IMR-90 (cell line): Measurements from ENCODE around the gene CTDSP1. TPM values are rescaled to one million over a fixed set of nuclear protein-coding genes. Genes with fewer than 3 reads are reported as not detected.

ENCODE experiments used
- ATAC-seq: fragments of 200-7000 bp; cut with Tn5 transposase; 2 replicates; pipeline ENCODE4 v1.9.1; 2020; ENCODE audit warnings: low read depth, mild to moderate bottlenecking, moderate library complexity
- BruUV-seq: library from RNA; stranded (reverse); fragments of 400-500 nt; replicated peaks from 2 replicates; lab custom pipeline; 2021; lab: Mats Ljungman, UMichigan
- CTCF ChIA-PET: fragments of 300-600 bp; formaldehyde crosslinking; extraction: SDS; loops from one replicate; lab custom pipeline; 2021; ENCODE audit warnings: antibody characterized with exemption; lab: Yijun Ruan, JAX
- POLR2A ChIA-PET: fragments of 300-600 bp; sonication (Branson Sonifier 250); formaldehyde crosslinking; loops from one replicate; lab custom pipeline; 2022; ENCODE audit warnings: antibody characterized with exemption; ENCODE audit not compliant: unreplicated experiment; lab: Charles Lee
- DNase-seq: peaks from one replicate; pipeline ENCODE4 v3.0.0; 2013
- H2AFZ ChIP-seq: replicated peaks from 2 replicates; pipeline ENCODE3; 2013; ENCODE audit warnings: low read length, mild to moderate bottlenecking; ENCODE audit not compliant: poor library complexity
- H2AK5ac ChIP-seq: 2 replicates; pipeline ENCODE4 v1.6.1; 2013; ENCODE audit warnings: low read depth, low read length, inconsistent platforms
- H2AK9ac ChIP-seq: replicated peaks from 2 replicates; pipeline ENCODE3; 2013; ENCODE audit warnings: mild to moderate bottlenecking, low read depth, low read length, moderate library complexity; ENCODE audit not compliant: poor library complexity
- H2BK120ac ChIP-seq: 2 replicates; pipeline ENCODE4 v1.6.1; 2013; ENCODE audit warnings: low read depth, low read length, inconsistent platforms
- H2BK15ac ChIP-seq: 3 replicates; pipeline ENCODE4 v1.6.1; 2013; ENCODE audit warnings: low read depth, low read length, inconsistent platforms
- H2BK20ac ChIP-seq: 2 replicates; pipeline ENCODE4 v1.6.1; 2013; ENCODE audit warnings: low read depth, mild to moderate bottlenecking, inconsistent platforms, low read length, moderate library complexity
- H2BK5ac ChIP-seq: 2 replicates; pipeline ENCODE4 v1.6.1; 2013; ENCODE audit warnings: mild to moderate bottlenecking, low read depth, low read length, inconsistent platforms; ENCODE audit not compliant: poor library complexity, severe bottlenecking
- H3K14ac ChIP-seq: replicated peaks from 2 replicates; pipeline ENCODE4 v1.6.1; 2013; ENCODE audit warnings: low read depth, low read length, inconsistent platforms
- H3K18ac ChIP-seq: 2 replicates; pipeline ENCODE4 v1.6.1; 2013; ENCODE audit warnings: low read depth, low read length, control low read depth
- H3K23ac ChIP-seq: 2 replicates; pipeline ENCODE4 v1.6.1; 2013; ENCODE audit warnings: low read depth, low read length, inconsistent platforms
- H3K27ac ChIP-seq: 2 replicates; pipeline ENCODE4 v1.5.1; 2013; ENCODE audit warnings: mild to moderate bottlenecking, control low read depth, low read length; ENCODE audit not compliant: insufficient read depth
- H3K27me3 ChIP-seq: 2 replicates; pipeline ENCODE4 v1.6.1; 2013; ENCODE audit warnings: low read length; ENCODE audit not compliant: control insufficient read depth, insufficient read depth
- H3K36me3 ChIP-seq: 2 replicates; pipeline ENCODE4 v1.6.1; 2013; ENCODE audit warnings: low read length, mixed read lengths; ENCODE audit not compliant: control insufficient read depth, insufficient read depth
- H3K4ac ChIP-seq: 2 replicates; pipeline ENCODE4 v1.6.1; 2013; ENCODE audit warnings: low read depth, low read length, inconsistent platforms
- H3K4me1 ChIP-seq: 2 replicates; pipeline ENCODE4 v1.6.1; 2013; ENCODE audit warnings: low read length, mixed read lengths; ENCODE audit not compliant: control insufficient read depth, insufficient read depth
- H3K4me2 ChIP-seq: 2 replicates; pipeline ENCODE4 v1.6.1; 2013; ENCODE audit warnings: low read depth, mild to moderate bottlenecking, control low read depth, low read length, moderate library complexity
- H3K4me3 ChIP-seq: 2 replicates; pipeline ENCODE4 v1.5.1; 2013; ENCODE audit warnings: low read depth, mild to moderate bottlenecking, control low read depth, low read length, moderate library complexity; ENCODE audit not compliant: insufficient read depth
- H3K56ac ChIP-seq: 2 replicates; pipeline ENCODE4 v1.6.1; 2013; ENCODE audit warnings: low read length, inconsistent platforms; ENCODE audit not compliant: insufficient read depth; ENCODE audit errors: extremely low read depth
- H3K79me1 ChIP-seq, 2 experiments: 2 replicates each; pipeline ENCODE4 v1.6.1; 2013; ENCODE audit warnings: low read length in 2 of 2, inconsistent platforms in 1 of 2, low read depth in 1 of 2
- H3K9ac ChIP-seq: 2 replicates; pipeline ENCODE4 v1.6.1; 2013; ENCODE audit warnings: low read depth, low read length, control low read depth
- H3K9me1 ChIP-seq: 2 replicates; pipeline ENCODE4 v1.6.1; 2013; ENCODE audit warnings: low read length, inconsistent platforms; ENCODE audit not compliant: insufficient read depth
- H3K9me3 ChIP-seq: 2 replicates; pipeline ENCODE4 v1.6.1; 2013; ENCODE audit warnings: low read length; ENCODE audit not compliant: control insufficient read depth, insufficient read depth
- H4K20me1 ChIP-seq: 2 replicates; pipeline ENCODE4 v1.6.1; 2013; ENCODE audit warnings: low read length, inconsistent platforms; ENCODE audit not compliant: insufficient read depth
- H4K5ac ChIP-seq: 2 replicates; pipeline ENCODE4 v1.6.1; 2013; ENCODE audit warnings: mild to moderate bottlenecking, low read depth, low read length, control low read depth
- H4K8ac ChIP-seq, 2 experiments: 2 replicates each; pipeline ENCODE4 v1.6.1; 2013; ENCODE audit warnings: low read depth in 2 of 2, low read length in 2 of 2, control low read depth in 1 of 2, inconsistent platforms in 1 of 2
- H4K91ac ChIP-seq: 2 replicates; pipeline ENCODE4 v1.6.1; 2013; ENCODE audit warnings: low read depth, low read length, inconsistent platforms; ENCODE audit not compliant: insufficient read depth
- CEBPB ChIP-seq: IDR thresholded peaks from 2 replicates; pipeline ENCODE4 v1.6.1; 2012; ENCODE audit warnings: low read depth, low read length, improper control_type of control experiment
- CHD1 ChIP-seq: IDR thresholded peaks from 2 replicates; pipeline ENCODE4 v1.6.1; 2012; ENCODE audit warnings: low read depth, low read length, improper control_type of control experiment
- CTCF ChIP-seq: conservative IDR thresholded peaks from 2 replicates; pipeline ENCODE4 v1.5.1; 2012; ENCODE audit warnings: mild to moderate bottlenecking, low read depth, low read length, improper control_type of control experiment
- MAFK ChIP-seq: IDR thresholded peaks from 2 replicates; pipeline ENCODE4 v1.6.1; 2012; ENCODE audit warnings: low read depth, low read length, improper control_type of control experiment
- MAZ ChIP-seq: IDR thresholded peaks from 2 replicates; pipeline ENCODE4 v1.6.1; 2012; ENCODE audit warnings: low read depth, mild to moderate bottlenecking, low read length, improper control_type of control experiment, moderate library complexity, borderline replicate concordance
- MXI1 ChIP-seq: IDR thresholded peaks from 2 replicates; pipeline ENCODE4 v1.6.1; 2012; ENCODE audit warnings: low read depth, mild to moderate bottlenecking, low read length, moderate library complexity, borderline replicate concordance
- POLR2A ChIP-seq: IDR thresholded peaks from 2 replicates; pipeline ENCODE4 v1.6.1; 2012; ENCODE audit warnings: mild to moderate bottlenecking, low read depth, low read length
- RAD21 ChIP-seq: IDR thresholded peaks from 2 replicates; pipeline ENCODE4 v1.6.1; 2012; ENCODE audit warnings: low read length, improper control_type of control experiment
- SMC3 ChIP-seq: fragments of 150-350 bp; IDR thresholded peaks from 2 replicates; pipeline ENCODE4 v1.6.1; 2016; ENCODE audit warnings: low read depth, mild to moderate bottlenecking, antibody characterized with exemption, low read length, moderate library complexity
- USF2 ChIP-seq: fragments of 150-350 bp; IDR thresholded peaks from 2 replicates; pipeline ENCODE4 v1.6.1; 2017; ENCODE audit warnings: mild to moderate bottlenecking, antibody characterized with exemption, low read length, low read depth
- WGBS, 2 experiments: methylation state at CpG; one replicate each; pipeline versions ENCODE4 v1.1.5 to v1.1.7; 2013; ENCODE audit warnings: missing lambda C conversion rate in 2 of 2; ENCODE audit not compliant: insufficient read length in 1 of 2; ENCODE audit errors: extremely low coverage in 2 of 2; 5-methylcytosine and 5-hydroxymethylcytosine counted together
- dilution Hi-C: fragments of 300-500 bp; cut with HindIII; formaldehyde crosslinking; loops from one replicate; pipeline ENCODE4 v1.14.3; 2018; ENCODE audit warnings: low sequenced_read_pairs; ENCODE audit not compliant: unreplicated experiment
- in situ Hi-C: fragments of 300-500 bp; cut with MboI; formaldehyde crosslinking; loops from 3 replicates; pipeline ENCODE4 v1.14.3; 2019; ENCODE audit warnings: low sequenced_read_pairs, inconsistent platforms, mixed read lengths
- intact Hi-C: fragments of 100-400 bp; cut with micrococcal nuclease; formaldehyde crosslinking; loops from 2 replicates; pipeline ENCODE4 v1.10.0; 2022
- polyA plus RNA-seq, 3 experiments: library from polyadenylated mRNA; depleted of rRNA; stranded (reverse); fragments of >200 nt; gene quantifications; 2 replicates each; pipeline ENCODE4 v1.2.3, GENCODE V29; 2012; ENCODE audit warnings: low replicate concordance in 1 of 3
- total RNA-seq: library from RNA; depleted of rRNA; stranded (reverse); fragments of >200 nt; gene quantifications from 2 replicates; pipeline ENCODE4 v1.2.3, GENCODE V29; 2012

Gene CTDSP1
- total and polyA plus RNA-seq, 2 of the 4 experiments (the other 2 are of a cell fraction) = 19.7 to 64.3 TPM

DNA sequence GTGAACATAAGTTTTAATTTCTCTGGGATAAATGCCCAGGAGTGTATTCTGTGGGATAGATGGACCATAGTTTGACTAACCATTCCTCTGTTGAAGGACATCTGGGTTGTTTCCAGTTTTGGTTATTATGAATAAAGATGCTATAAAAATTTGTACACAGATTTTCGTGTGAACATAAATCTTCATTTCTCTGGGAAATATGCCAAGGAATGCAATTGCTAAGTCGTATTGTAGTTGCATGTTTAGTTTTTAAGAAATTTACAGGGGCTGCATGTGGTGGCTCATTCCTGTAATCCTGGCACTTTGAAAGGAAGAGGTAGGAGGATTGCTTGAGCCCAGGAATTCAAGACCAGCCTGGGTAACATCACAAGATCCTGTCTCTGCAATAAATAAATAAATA lies 24.5 kb upstream of the CTDSP1 start:
- Histone ChIP-seq H3K9ac (no peak overlapping the region), H2AFZ (no peak overlapping the region), H2BK20ac (no peak overlapping the region), H3K18ac (no peak overlapping the region), H4K20me1 (no peaks in the 10 kb centered on the region), H4K8ac (0 out of 4 replicates have a peak overlapping the region, but pooled peaks of 1 of the 2 experiments have one; percentile 4), H4K91ac (no peak overlapping the region), H2AK5ac (no peak overlapping the region), H2AK9ac (no peak overlapping the region), H3K14ac (no peak overlapping the region), H4K5ac (no peak overlapping the region), H3K27ac (no peak overlapping the region), H3K79me1 (no peaks in the 10 kb centered on the region), H3K9me1 (no peaks in the 10 kb centered on the region), H2BK120ac (no peak overlapping the region), H3K27me3 (peaks cover 11% of the 10 kb centered on the region), H2BK15ac (no peak overlapping the region), H3K9me3 (no peaks in the 10 kb centered on the region), H3K4me2 (no peak overlapping the region), H3K4ac (no peak overlapping the region), H3K36me3 (no peaks in the 10 kb centered on the region), H3K4me1 (peaks cover 3% of the 10 kb centered on the region), H3K23ac (no peak overlapping the region), H3K56ac (no peak overlapping the region), H3K4me3 (no peak overlapping the region), H2BK5ac (no peak overlapping the region)
- ChIA-PET POLR2A (no interaction called here), CTCF (no interaction called here)
- dilution Hi-C loops = no loop called here
- ATAC-seq (peak; percentile 73), DNase-seq (peak; percentile 69)
- BruUV-seq = no TSS peak
- in situ Hi-C loops = no loop called here
- whole genome bisulfite sequencing, 2 experiments = no CpG with 5 or more reads among the region's 2 CpGs
- no peak for TF ChIP-seq SMC3
- TF ChIP-seq POLR2A = no peak
- no peak for TF ChIP-seq MAZ
- no peak for TF ChIP-seq MAFK
- no peak for TF ChIP-seq RAD21
- no peak for TF ChIP-seq CHD1
- TF ChIP-seq CEBPB = no peak
- no peak for TF ChIP-seq MXI1
- no peak for TF ChIP-seq USF2
- TF ChIP-seq CTCF = no peak
- intact Hi-C loops = no loop called here
